ENCODE results near the gene MYO15B.

DNA sequence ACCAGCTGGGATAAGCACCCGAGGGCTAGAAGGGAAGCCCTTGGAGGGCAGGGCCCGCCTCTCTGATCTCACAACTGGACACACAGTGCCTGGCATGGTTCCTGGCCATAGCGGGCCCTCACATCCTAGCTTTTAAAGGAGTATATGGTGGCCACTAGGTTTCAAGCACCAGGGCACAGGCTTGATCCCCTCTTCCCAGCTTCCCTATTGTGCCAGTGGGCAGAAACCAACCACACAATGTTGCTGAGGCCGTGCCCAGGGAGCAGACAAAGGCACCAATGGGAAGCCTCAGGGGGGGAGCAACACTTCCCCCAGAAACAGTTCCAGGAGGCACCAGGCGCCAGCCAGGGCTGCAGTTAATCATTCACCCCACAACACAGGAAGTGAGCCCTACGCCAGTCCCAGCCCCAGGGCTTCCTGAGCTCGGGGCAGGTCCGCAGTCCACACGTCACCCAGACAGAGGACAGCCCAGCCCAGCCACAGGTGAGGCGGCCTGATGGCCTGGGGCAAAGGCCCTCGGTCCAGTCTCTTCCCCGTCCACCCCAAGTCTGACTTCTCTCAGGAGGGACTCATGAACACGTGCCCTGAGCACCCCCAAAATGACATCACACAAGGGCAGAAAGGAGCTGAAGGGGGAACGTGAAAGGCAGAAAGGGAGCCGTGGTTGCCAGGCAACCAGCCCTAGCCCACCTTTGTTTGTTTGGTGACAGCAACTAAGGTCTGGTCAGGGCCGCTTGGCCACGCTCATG, 58.5 kb downstream of the MYO15B start:
- TF ChIP-seq, protein P1, sequence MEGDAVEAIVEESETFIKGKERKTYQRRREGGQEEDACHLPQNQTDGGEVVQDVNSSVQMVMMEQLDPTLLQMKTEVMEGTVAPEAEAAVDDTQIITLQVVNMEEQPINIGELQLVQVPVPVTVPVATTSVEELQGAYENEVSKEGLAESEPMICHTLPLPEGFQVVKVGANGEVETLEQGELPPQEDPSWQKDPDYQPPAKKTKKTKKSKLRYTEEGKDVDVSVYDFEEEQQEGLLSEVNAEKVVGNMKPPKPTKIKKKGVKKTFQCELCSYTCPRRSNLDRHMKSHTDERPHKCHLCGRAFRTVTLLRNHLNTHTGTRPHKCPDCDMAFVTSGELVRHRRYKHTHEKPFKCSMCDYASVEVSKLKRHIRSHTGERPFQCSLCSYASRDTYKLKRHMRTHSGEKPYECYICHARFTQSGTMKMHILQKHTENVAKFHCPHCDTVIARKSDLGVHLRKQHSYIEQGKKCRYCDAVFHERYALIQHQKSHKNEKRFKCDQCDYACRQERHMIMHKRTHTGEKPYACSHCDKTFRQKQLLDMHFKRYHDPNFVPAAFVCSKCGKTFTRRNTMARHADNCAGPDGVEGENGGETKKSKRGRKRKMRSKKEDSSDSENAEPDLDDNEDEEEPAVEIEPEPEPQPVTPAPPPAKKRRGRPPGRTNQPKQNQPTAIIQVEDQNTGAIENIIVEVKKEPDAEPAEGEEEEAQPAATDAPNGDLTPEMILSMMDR (IDR thresholded peaks at IDR 0.05; ENCODE audit: low read length), result no peak
- no peak for TF ChIP-seq EZH2 (IDR thresholded peaks at IDR 0.05; ENCODE audit: borderline replicate concordance, low read length)
